ENCODE results near the gene CCDC187. TPM values are rescaled to one million over a fixed set of nuclear protein-coding genes. Genes with fewer than 3 reads are reported as not detected.

The CCDC187 gene
- total RNA-seq, 1 donor from 2014 or later, result not detected

- no peaks in the 10 kb centered on the region for H3K9me3 Mint-ChIP-seq (ENCODE audit: low read depth)
- H3K4me1 Mint-ChIP-seq (ENCODE audit: low read depth), result no peaks in the 10 kb centered on the region
- TF ChIP-seq CTCF (IDR thresholded peaks at IDR 0.05), result no peak
- H3K27ac Mint-ChIP-seq (ENCODE audit: unreplicated experiment), result no peak overlapping the region
- DNase-seq (ENCODE audit: low spot score), result no peak
- no peak overlapping the region for H3K4me3 Mint-ChIP-seq (ENCODE audit: unreplicated experiment)
- peaks cover 12% of the 10 kb centered on the region for H3K36me3 Mint-ChIP-seq (ENCODE audit: low read depth)
- H3K27me3 Mint-ChIP-seq (ENCODE audit: low read depth), result peaks cover 3% of the 10 kb centered on the region
Measured at GRCh38 chr9:136209232-136209631, 94.7 kb downstream of the CCDC187 start.

GRCh38 chr9:136208675-136209074 is 95.2 kb downstream of the CCDC187 start:
- peaks cover 7% of the 10 kb centered on the region for H3K27me3 Mint-ChIP-seq (ENCODE audit: low read depth)
- H3K36me3 Mint-ChIP-seq (ENCODE audit: low read depth), result peaks cover 9% of the 10 kb centered on the region
- DNase-seq (ENCODE audit: low spot score), result no peak
- no peak overlapping the region for H3K4me3 Mint-ChIP-seq (ENCODE audit: unreplicated experiment)
- no peak overlapping the region for H3K27ac Mint-ChIP-seq (ENCODE audit: unreplicated experiment)
- H3K4me1 Mint-ChIP-seq (ENCODE audit: low read depth), result no peaks in the 10 kb centered on the region
- no peaks in the 10 kb centered on the region for H3K9me3 Mint-ChIP-seq (ENCODE audit: low read depth)
- no peak for TF ChIP-seq CTCF (IDR thresholded peaks at IDR 0.05)

GRCh38 chr9:136207616-136208015 is 96.3 kb downstream of the CCDC187 start:
- no peaks in the 10 kb centered on the region for H3K9me3 Mint-ChIP-seq (ENCODE audit: low read depth)
- TF ChIP-seq CTCF (IDR thresholded peaks at IDR 0.05), result no peak

GRCh38 chr9:136206602-136207275 is 97.2 kb downstream of the CCDC187 start:
- DNase-seq (ENCODE audit: low spot score), result no peak
- H3K9me3 Mint-ChIP-seq (ENCODE audit: low read depth), result no peaks in the 10 kb centered on the region
- TF ChIP-seq CTCF (IDR thresholded peaks at IDR 0.05), result no peak
- no peak overlapping the region for H3K27ac Mint-ChIP-seq (ENCODE audit: unreplicated experiment)
- H3K36me3 Mint-ChIP-seq (ENCODE audit: low read depth), result peaks cover 5% of the 10 kb centered on the region
- no peak overlapping the region for H3K4me3 Mint-ChIP-seq (ENCODE audit: unreplicated experiment)
- no peaks in the 10 kb centered on the region for H3K4me1 Mint-ChIP-seq (ENCODE audit: low read depth)
- H3K27me3 Mint-ChIP-seq (ENCODE audit: low read depth), result peaks cover 13% of the 10 kb centered on the region

More at GRCh38 chr9:136207616-136208015, 96.3 kb downstream of the CCDC187 start:
- Mint-ChIP-seq H3K27me3 (ENCODE audit: low read depth) (peaks cover 12% of the 10 kb centered on the region), H3K36me3 (ENCODE audit: low read depth) (peaks cover 5% of the 10 kb centered on the region), H3K4me1 (ENCODE audit: low read depth) (no peaks in the 10 kb centered on the region), H3K4me3 (ENCODE audit: unreplicated experiment) (no peak overlapping the region), H3K27ac (ENCODE audit: unreplicated experiment) (no peak overlapping the region)
- DNase-seq (ENCODE audit: low spot score), result no peak

- no peak for TF ChIP-seq CTCF (IDR thresholded peaks at IDR 0.05)
- H3K27me3 Mint-ChIP-seq (ENCODE audit: low read depth), result peaks cover 19% of the 10 kb centered on the region
- H3K4me3 Mint-ChIP-seq (ENCODE audit: unreplicated experiment), result no peak overlapping the region
- H3K9me3 Mint-ChIP-seq (ENCODE audit: low read depth), result no peaks in the 10 kb centered on the region
- peaks cover 5% of the 10 kb centered on the region for H3K36me3 Mint-ChIP-seq (ENCODE audit: low read depth)
- H3K4me1 Mint-ChIP-seq (ENCODE audit: low read depth), result no peaks in the 10 kb centered on the region
- DNase-seq (ENCODE audit: low spot score), result no peak
- no peak overlapping the region for H3K27ac Mint-ChIP-seq (ENCODE audit: unreplicated experiment)
Measured at GRCh38 chr9:136205707-136205992, 98.2 kb downstream of the CCDC187 start.
